WTC11 (cell line): ENCODE data around the gene ZNF366. TPM values are rescaled to one million over a fixed set of nuclear protein-coding genes. Genes with fewer than 3 reads are reported as not detected.

Experiments
- ATAC-seq: fragments of 200-7000 bp; cut with Tn5 transposase; 2 replicates; pipeline ENCODE4 v1.10.0; 2021; ENCODE audit warnings: mild to moderate bottlenecking, moderate library complexity
- CTCF ChIA-PET: fragments of 300-600 bp; sonication (Branson Sonifier 250); formaldehyde crosslinking; loops from one replicate; lab custom pipeline; 2021; ENCODE audit warnings: antibody characterized with exemption; lab: Charles Lee
- POLR2A ChIA-PET: fragments of 350-600 bp; sonication (Branson Sonifier 250); formaldehyde crosslinking; loops from one replicate; lab custom pipeline; 2021; ENCODE audit warnings: antibody characterized with exemption; lab: Charles Lee
- DNase-seq: peaks from one replicate; pipeline ENCODE4 v3.0.0; 2021; ENCODE audit warnings: low spot score
- H3K27ac Mint-ChIP-seq: 2 replicates; pipeline ENCODE4 v1.8.0; 2021; ENCODE audit warnings: mixed read lengths
- H3K27me3 Mint-ChIP-seq: 2 replicates; pipeline ENCODE4 v1.8.0; 2021; ENCODE audit warnings: low read depth, mild to moderate bottlenecking, moderate library complexity, mixed read lengths
- H3K36me3 Mint-ChIP-seq: 2 replicates; pipeline ENCODE4 v1.8.0; 2021; ENCODE audit warnings: mixed read lengths
- H3K4me1 Mint-ChIP-seq: 2 replicates; pipeline ENCODE4 v1.8.0; 2022; ENCODE audit warnings: mixed read lengths
- H3K4me3 Mint-ChIP-seq: 2 replicates; pipeline ENCODE4 v1.8.0; 2021; ENCODE audit warnings: mild to moderate bottlenecking, moderate library complexity, mixed read lengths
- H3K9me3 Mint-ChIP-seq: 2 replicates; pipeline ENCODE4 v1.8.0; 2021; ENCODE audit warnings: mixed read lengths
- AR ChIP-seq: fragments of 250-450 bp; sonication (Bioruptor Pico); IDR thresholded peaks from 2 replicates; pipeline ENCODE4 v1.9.0; 2021; ENCODE audit warnings: mild to moderate bottlenecking
- ARID4B ChIP-seq: sonication (generic); formaldehyde crosslinking; IDR thresholded peaks from 2 replicates; pipeline ENCODE4 v1.8.0; 2023; ENCODE audit warnings: missing genetic modification reagents, mild to moderate bottlenecking, borderline replicate concordance
- ATF3 ChIP-seq: sonication (generic); formaldehyde crosslinking; conservative IDR thresholded peaks from 2 replicates; pipeline ENCODE4 v1.8.1; 2022; ENCODE audit warnings: mild to moderate bottlenecking, missing genetic modification reagents
- ATF6 ChIP-seq: sonication (generic); formaldehyde crosslinking; IDR thresholded peaks from 2 replicates; pipeline ENCODE4 v1.8.1; 2023; ENCODE audit warnings: mild to moderate bottlenecking, missing genetic modification reagents
- CBFB ChIP-seq: sonication (generic); formaldehyde crosslinking; IDR thresholded peaks from 2 replicates; pipeline ENCODE4 v1.8.1; 2022; ENCODE audit warnings: mild to moderate bottlenecking, low read depth, missing genetic modification reagents
- EMX1 ChIP-seq: fragments of 250-450 bp; sonication (Bioruptor Pico); IDR thresholded peaks from 2 replicates; pipeline ENCODE4 v1.8.0; 2021; ENCODE audit warnings: mild to moderate bottlenecking
- FOXK1 ChIP-seq: sonication (generic); formaldehyde crosslinking; IDR thresholded peaks from 2 replicates; pipeline ENCODE4 v1.8.0; 2022; ENCODE audit warnings: mild to moderate bottlenecking, moderate library complexity, missing genetic modification reagents
- FOXP4 ChIP-seq: sonication (generic); formaldehyde crosslinking; IDR thresholded peaks from 2 replicates; pipeline ENCODE4 v1.8.0; 2022; ENCODE audit warnings: mild to moderate bottlenecking, missing genetic modification reagents
- GABPB1 ChIP-seq: sonication (generic); formaldehyde crosslinking; IDR thresholded peaks from 2 replicates; pipeline ENCODE4 v1.8.1; 2023; ENCODE audit warnings: mild to moderate bottlenecking, missing genetic modification reagents
- GRHL2 ChIP-seq: fragments of 250-450 bp; sonication (Bioruptor Pico); IDR thresholded peaks from 2 replicates; pipeline ENCODE4 v1.8.0; 2022; ENCODE audit warnings: mild to moderate bottlenecking, moderate library complexity; ENCODE audit not compliant: insufficient replicate concordance, severe bottlenecking
- MLX ChIP-seq: sonication (generic); formaldehyde crosslinking; IDR thresholded peaks from 2 replicates; pipeline ENCODE4 v1.8.1; 2023; ENCODE audit warnings: mild to moderate bottlenecking, missing genetic modification reagents, moderate library complexity
- NFE2L1 ChIP-seq: sonication (generic); formaldehyde crosslinking; IDR thresholded peaks from 2 replicates; pipeline ENCODE4 v1.8.1; 2023; ENCODE audit warnings: missing genetic modification reagents
- TP53 ChIP-seq: sonication (generic); formaldehyde crosslinking; IDR thresholded peaks from 2 replicates; pipeline ENCODE4 v1.8.1; 2023; ENCODE audit warnings: mild to moderate bottlenecking, missing genetic modification reagents
- USF1 ChIP-seq: sonication (generic); formaldehyde crosslinking; IDR thresholded peaks from 2 replicates; pipeline ENCODE4 v1.8.0; 2022; ENCODE audit warnings: mild to moderate bottlenecking, missing genetic modification reagents
- ZNF138 ChIP-seq: sonication (generic); formaldehyde crosslinking; conservative IDR thresholded peaks from 2 replicates; pipeline ENCODE4 v1.8.1; 2022; ENCODE audit warnings: mild to moderate bottlenecking, moderate library complexity, missing genetic modification reagents
- ZNF263 ChIP-seq: sonication (generic); formaldehyde crosslinking; IDR thresholded peaks from 2 replicates; pipeline ENCODE4 v1.8.1; 2022; ENCODE audit warnings: low read depth, mild to moderate bottlenecking, moderate library complexity, missing genetic modification reagents
- ZNF423 ChIP-seq: fragments of 250-450 bp; sonication (Bioruptor Pico); IDR thresholded peaks from 2 replicates; pipeline ENCODE4 v2.1.2; 2022; ENCODE audit warnings: mild to moderate bottlenecking, moderate library complexity
- ZNF532 ChIP-seq: fragments of 250-450 bp; sonication (Bioruptor Pico); IDR thresholded peaks from 2 replicates; pipeline ENCODE4 v1.9.0; 2021; ENCODE audit warnings: mild to moderate bottlenecking, borderline replicate concordance
- total RNA-seq: library from RNA; stranded (reverse); gene quantifications from 3 replicates; pipeline ENCODE4 v1.2.3, GENCODE V29; 2021

The ZNF366 gene
- total RNA-seq, 1 experiment from 2014 or later: not detected

- no peak for ATAC-seq
- no peak overlapping the region for H3K27ac Mint-ChIP-seq
- peaks cover 3% of the 10 kb centered on the region; the same call in 1 of the 2 replicates for H3K4me1 Mint-ChIP-seq
- H3K36me3 Mint-ChIP-seq: no peaks in the 10 kb centered on the region
- no peak overlapping the region for H3K4me3 Mint-ChIP-seq
- no peak for DNase-seq
- no peaks in the 10 kb centered on the region; the same call in 1 of the 2 replicates for H3K27me3 Mint-ChIP-seq
- ChIA-PET POLR2A (no interaction called here), CTCF (no interaction called here)
- TF ChIP-seq CBFB (CRISPR knock-in tag) (no peak), ZNF138 (CRISPR knock-in tag) (no peak), EMX1 (no peak), GRHL2 (no peak), AR (CRISPR knock-in tag) (no peak), ZNF532 (CRISPR knock-in tag) (no peak), ATF6 (CRISPR knock-in tag) (no peak), GABPB1 (CRISPR knock-in tag) (no peak), USF1 (CRISPR knock-in tag) (no peak), FOXK1 (CRISPR knock-in tag) (no peak), ATF3 (CRISPR knock-in tag) (no peak), TP53 (no peak), NFE2L1 (CRISPR knock-in tag) (no peak)
- H3K9me3 Mint-ChIP-seq: peaks cover 5% of the 10 kb centered on the region
Observed at GRCh38 chr5:72479921-72480320, 27.3 kb downstream of the ZNF366 start.

GRCh38 chr5:72478684-72479083, 28.5 kb downstream of the ZNF366 start:
- H3K27ac Mint-ChIP-seq: no peak overlapping the region
- no peaks in the 10 kb centered on the region; the same call in 1 of the 2 replicates for H3K27me3 Mint-ChIP-seq
- DNase-seq (no peak), ATAC-seq (no peak)
- ChIA-PET CTCF (no interaction called here), POLR2A (no interaction called here)
- H3K4me1 Mint-ChIP-seq: 0 out of 2 replicates have a peak, but pooled peaks cover 3% of the 10 kb centered on the region
- peaks cover 5% of the 10 kb centered on the region for H3K9me3 Mint-ChIP-seq
- H3K4me3 Mint-ChIP-seq: no peak overlapping the region
- H3K36me3 Mint-ChIP-seq: no peaks in the 10 kb centered on the region
- no peak for TF ChIP-seq ZNF423 (CRISPR knock-in tag)
- no peak for TF ChIP-seq GRHL2
- no peak for TF ChIP-seq MLX
- TF ChIP-seq NFE2L1 (CRISPR knock-in tag): no peak
- TF ChIP-seq ZNF263: no peak
- no peak for TF ChIP-seq FOXP4 (CRISPR knock-in tag)
- TF ChIP-seq ARID4B: no peak
